ENCODE data around the gene HADH.
"Not testable (repeated sequence)": the region's sequence is repeated elsewhere in the genome, so short reads cannot be mapped to it uniquely, and the experiment has no call there.

HADH gene

DNA sequence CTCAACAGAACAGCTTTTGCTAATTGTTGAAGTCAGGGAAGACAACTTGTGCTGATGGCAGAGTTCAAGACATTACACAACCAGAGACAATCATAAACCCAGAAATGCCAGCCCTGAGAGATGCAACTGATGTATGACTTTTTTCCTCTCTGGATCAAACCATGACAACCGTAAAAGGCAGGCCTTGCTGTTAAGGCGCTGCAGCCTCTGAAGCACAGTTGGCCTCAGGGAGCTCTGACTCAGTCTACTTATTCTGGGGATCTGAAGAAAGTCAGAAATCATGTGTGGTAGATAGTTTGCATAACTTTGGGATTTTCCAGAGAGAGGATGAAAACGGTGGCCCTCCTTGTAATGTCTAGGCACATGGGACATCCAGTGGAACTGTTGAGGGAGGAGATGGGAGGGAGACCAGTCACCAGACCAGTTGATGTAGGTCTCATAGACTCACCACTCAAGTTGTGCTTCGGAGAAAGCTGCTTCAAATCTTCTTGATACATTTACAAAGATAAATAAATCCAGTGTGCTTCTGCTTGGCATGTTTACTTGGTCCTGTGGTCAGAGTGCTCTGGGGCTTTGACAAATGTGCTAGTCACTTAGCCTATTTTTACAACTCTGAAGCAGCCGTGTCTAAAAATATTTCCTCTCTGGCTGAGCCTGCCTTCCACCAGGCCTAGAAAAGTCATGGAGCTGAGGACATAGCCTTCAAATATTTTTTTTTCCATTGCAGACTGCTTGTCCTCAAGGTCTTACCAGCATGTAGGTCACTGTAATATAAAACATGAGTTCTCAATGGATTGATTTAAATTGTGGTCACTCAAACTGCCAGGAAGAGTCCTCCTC, 7.5 kb downstream of the HADH start:
- no peak for DNase-seq

GRCh38 chr4:107997794-107998193, 8.1 kb downstream of the HADH start:
- DNase-seq = no peak

GRCh38 chr4:107999932-108000539, 10.3 kb downstream of the HADH start:
- DNase-seq = no peak

DNA sequence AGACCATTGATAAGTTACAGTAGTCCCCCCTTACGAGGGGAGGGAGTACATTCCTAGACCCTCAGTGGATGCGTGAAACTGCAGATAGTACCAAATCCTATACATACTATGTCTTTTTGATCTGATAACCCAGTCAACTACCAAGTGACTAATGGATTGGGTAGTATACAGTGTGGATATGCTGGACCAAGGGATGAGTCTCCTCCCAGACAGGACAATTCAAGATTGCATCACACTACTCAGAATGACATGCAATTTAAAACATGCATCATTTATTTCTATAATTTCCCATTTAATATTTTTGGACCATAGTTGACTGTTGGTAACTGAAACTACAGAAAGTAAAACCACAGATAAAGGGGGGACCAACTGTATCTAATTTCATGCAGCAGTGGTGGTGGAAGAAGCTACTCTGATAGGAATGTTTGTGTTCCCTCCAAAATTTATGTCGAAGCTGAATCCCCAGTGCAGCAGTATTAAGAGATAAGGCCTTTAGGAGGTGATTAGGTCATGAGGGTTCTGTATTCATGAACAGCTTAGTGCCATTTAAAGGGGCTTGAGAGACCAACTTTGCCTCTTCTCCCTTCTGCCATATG, 11.9 kb downstream of the HADH start:
- DNase-seq = no peak

DNA sequence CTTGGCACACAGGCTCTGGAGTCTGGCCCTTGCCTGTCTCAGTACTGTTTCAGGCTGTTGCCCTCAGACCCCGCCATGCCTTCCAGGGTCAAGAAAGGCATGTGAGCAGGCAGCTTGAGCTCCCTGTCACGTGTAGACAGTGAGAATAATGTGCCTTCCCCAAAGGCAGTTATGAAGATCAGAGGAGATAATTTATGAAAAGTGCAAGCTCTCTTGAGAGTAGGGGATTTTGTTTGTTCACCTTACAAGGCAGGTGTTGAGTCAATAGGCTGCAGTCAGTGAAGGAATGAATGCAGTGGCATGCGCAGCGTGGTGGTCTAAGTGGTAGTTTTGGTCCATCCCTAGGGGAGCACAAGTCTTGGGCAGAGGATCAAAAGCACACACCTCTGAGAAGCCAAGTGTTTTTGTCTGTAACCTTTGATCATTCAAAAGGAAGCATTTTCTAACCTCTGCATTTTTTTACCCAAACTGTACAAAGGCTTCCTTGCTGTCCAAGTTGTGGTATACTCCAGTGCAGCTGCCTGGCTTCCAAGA, 14.4 kb downstream of the HADH start:
- DNase-seq = no peak

DNA sequence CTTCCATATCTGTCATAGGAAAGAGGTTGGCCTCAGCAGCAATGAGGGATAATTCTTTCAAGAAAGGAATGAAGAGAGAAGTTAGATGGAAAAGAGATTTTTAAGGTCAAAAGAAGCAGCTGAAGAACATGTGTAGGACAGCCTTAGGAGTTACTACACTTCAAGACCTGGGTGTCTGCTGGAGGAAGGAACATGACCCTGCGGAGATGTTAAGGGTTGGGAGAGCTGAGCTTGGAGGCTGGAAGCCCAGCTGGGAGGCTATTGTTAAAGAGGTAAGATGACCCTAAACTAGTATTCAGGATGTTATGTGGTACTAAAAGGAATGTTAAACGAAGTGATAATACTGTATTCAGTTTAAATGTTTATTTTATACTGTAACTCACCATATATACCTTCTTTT, 15.0 kb downstream of the HADH start:
- DNase-seq = no peak

DNA sequence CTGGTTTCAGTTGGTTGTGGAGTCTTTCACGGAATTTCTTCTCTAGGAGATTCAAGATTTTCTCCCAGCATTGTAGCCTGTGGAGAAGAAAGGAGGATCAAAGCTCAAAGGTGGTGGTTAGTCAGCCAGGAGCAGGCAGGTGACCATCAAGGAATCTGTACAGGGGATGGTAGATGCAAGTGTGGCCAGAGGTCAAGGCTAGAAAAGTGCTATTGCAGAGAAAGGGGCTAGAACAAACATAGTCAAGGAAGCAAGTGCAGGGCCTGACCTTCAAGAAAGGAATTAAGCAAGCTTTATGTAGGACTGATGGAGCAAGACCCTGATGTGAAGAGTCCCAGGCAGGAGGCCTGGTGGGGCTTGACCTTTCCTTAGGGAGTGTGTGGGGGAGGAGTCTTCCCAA, 16.1 kb downstream of the HADH start:
- DNase-seq = no peak

DNA sequence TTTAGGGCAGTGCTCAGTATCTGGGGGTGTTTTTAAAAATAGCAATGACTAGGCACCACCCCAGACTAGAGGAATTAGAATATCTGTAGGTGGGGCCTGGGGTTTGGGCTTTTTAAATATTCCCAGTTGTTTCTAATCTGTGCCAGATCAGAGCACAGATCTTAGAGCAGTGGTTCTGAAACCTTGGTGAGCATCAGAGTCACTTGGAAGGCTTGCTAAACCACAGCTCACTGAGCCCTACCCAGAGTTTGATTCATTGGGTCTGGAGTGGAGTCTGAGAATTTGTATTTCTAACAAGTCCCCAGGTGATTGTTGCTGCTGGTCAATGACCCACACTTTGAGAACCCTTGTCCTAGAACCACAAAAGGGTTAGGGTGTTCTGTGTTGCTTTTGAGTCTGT, 16.7 kb downstream of the HADH start:
- no peak for DNase-seq

- no peak for DNase-seq
Observed at GRCh38 chr4:108007984-108008383, 18.3 kb downstream of the HADH start.

DNA sequence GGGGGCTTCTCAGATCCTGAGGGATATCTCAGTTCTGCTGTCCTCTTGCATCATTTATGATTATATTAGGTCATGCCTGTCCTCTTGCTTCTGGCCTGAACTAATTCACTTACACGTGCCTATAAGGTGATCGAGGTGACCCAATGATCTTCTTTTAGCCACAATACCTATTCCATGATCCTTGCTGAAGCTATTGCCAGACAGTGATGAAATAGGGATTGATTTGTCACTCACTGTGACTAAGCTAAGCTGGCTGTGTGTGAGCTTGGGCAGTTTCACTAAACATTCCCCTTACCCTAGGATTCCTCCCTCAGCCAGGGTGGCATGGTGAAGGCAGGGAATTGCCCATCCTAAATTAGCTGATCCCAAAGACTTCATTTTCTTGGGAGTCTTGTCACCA, 19.0 kb downstream of the HADH start:
- no peak for DNase-seq

GRCh38 chr4:108010167-108010566, 20.5 kb downstream of the HADH start:
- no peak for DNase-seq

- DNase-seq = not testable (repeated sequence)
Observed at GRCh38 chr4:108012382-108012781, 22.7 kb downstream of the HADH start.

GRCh38 chr4:108013327-108013726, 23.6 kb downstream of the HADH start:
- DNase-seq = no peak

DNA sequence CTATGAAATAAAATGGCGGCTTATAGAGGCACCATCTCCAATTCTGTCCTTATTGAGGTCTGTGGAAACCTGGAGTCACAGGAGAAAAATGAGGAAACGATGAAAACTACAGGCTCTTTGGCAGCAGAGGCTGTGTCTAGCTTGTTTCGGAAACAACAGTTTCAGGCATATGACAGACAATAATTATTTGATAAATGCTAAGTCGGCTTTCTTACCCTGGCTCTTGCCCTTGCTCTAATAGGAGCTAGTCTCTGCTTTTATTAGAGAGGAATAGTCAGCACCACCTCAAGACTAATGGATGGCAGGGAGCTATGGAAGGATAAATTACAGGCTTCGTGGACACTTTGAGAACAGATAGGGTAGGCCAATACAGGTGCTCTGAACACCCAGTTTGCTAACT, 24.3 kb downstream of the HADH start:
- DNase-seq = no peak

- no peak for DNase-seq
Observed at GRCh38 chr4:108018040-108018883, 28.6 kb downstream of the HADH start.

- no peak for DNase-seq
Observed at GRCh38 chr4:108018884-108019187, 29.1 kb downstream of the HADH start.

DNA sequence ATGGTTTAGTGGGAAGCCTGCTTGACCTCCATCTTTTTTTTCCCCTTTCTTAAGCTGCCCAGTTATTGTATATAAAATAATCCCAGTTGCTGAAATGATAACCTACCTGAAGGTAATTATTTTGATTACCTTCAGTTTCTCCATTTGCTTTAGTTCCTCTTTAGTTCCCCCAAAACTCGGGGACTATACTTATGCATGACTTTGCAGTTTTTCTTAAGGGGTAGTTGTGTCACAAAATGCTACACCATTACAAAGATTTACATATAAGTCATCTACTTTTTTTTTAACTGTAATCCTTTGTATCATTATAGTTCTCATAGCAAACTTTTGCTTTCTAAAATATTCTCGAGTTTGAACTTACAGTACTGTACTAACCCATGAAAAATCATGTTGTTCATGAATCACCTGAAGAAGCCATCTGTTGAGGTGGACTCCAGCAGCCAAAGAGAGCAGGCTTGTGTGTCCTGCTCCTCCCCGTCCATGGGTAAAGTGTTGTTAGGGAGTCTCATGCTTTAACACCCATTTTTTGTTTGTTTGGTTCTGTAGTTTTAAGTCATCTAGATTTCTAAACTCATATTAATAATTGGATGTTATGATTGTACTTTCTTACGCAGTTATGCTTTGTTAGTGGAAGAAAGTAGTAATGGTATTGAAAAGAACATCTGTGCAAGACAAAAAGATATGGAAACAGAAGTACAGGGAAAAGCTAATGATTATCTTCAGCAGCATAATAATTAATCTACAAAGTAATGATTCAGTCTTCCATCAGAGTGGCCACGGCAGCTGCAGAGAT, 34.6 kb downstream of the HADH start:
- DNase-seq = no peak

DNA sequence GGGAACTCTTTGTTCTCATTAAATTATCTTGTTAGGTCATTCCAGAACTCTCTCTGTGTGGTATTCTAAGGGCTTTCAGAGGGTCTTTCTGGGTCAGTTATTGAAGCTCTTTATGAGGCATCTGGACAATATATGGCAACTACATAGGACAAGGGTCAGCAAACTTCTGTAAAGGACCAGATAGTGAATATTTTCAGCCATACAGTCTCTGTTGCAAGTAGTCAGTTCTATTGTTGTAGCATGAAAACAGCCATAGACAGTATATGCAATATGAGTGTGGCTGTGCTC, 35.1 kb downstream of the HADH start:
- DNase-seq = no peak

DNA sequence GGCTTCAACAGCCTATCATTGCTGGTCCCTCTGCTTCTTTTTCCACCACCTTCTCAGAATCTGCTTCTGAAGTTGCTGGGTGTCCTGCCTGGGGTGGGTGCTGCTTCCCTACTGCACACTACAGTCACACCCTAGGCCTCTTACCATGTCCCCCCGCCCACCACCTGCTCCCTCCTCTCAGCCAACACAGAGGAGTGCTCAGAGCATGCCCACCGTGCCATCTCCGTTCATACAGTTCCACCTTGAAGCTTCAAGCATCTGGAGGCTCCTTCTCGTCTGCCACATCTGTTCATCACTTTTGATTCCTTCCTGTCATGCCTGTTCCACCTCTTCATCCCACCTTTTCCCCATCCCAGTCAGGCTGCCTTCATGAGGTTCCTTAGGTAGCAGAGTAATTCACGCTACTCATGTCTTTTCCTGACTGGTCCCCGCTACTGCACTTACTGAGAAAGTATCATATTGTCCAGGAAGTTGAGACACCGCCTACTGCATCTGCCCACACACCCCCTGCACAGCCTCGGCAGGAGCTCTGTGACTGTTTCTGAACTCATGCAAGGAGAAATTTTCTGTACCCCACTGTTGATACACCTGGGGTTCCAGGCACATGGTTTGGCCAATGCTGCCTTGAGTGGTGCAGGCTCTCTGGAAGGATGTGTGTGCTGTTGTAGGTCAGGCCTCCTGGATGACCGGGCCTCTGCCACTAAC, 39.5 kb downstream of the HADH start:
- no peak for DNase-seq

DNA sequence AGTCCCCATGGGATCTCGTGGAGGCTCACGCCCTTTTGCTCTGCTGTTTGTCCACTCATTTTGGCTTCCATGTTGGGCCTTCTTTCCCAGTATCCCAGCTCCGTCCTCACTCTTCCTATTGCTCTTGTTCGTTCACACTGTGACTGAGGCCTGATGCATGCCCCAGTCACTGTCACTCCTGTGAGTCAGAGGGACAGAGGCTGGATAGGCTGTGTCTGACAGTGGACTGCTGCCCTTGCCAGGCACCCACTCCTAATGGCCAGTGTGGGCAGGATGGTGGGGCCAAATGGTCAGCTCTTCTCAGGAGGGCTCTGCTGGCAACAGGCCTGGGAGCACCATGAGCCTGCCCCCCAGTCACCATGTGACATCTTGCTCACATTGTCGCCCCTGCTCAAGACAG, 40.0 kb downstream of the HADH start:
- no peak for DNase-seq

DNA sequence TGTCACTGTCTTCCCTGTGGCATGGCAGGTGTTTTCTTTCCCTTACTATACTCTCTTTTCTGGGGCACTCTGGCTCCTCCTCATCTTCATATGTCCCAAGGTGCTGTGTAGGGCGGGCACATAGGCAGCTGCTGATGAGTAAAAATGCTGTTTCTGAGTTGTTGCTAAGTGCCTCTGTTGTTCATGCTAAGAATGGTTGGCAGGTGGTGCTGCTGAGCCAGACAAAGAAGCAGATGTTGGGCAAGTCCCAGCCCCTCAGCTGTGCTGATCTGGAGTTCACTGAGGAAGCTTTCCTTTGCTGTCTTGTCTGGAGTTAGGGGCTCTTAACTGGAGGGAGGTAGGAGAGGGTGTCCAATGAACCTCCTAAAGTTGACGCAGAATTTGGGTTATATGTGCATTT, 40.6 kb downstream of the HADH start:
- peak; percentile 1 for DNase-seq
